ENCODE measurements around the gene RAX.
"Not testable (repeated sequence)": the region's sequence is repeated elsewhere in the genome, so short reads cannot be mapped to it uniquely, and the experiment has no call there.

DNA sequence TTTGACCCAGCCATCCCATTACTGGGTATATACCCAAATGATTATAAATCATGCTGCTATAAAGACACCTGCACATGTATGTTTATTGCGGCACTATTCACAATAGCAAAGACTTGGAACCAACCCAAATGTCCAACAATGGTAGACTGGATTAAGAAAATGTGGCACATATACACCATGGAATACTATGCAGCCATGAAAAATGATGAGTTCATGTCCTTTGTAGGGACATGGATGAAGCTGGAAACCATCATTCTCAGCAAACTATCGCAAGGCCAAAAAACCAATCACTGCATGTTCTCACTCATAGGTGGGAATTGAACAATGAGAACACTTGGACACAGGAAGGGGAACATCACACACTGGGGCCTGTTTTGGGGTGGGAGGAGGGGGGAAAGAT is 11.0 kb downstream of the RAX start:
- TF ChIP-seq CTCF (conservative IDR thresholded peaks at IDR 0.05; ENCODE audit: low read length); EZH2phosphoT487 (IDR thresholded peaks at IDR 0.05; ENCODE audit: borderline replicate concordance): not testable (repeated sequence)

Measured in Loucy (cell line).